KMS-11 (cell line): ENCODE results near the gene DMRTB1.

Experiments
- H2AFZ ChIP-seq: fragments of 200-600 bp; sonication (generic); 2 replicates; pipeline ENCODE4 v1.6.1; 2016; ENCODE audit warnings: antibody characterized with exemption, mixed run types, low read depth
- H3K27ac ChIP-seq: fragments of 200-600 bp; sonication (generic); 2 replicates; pipeline ENCODE4 v1.6.1; 2016; ENCODE audit warnings: mild to moderate bottlenecking, mixed run types
- H3K27me3 ChIP-seq: fragments of 200-600 bp; sonication (generic); 2 replicates; pipeline ENCODE4 v1.6.1; 2017; ENCODE audit warnings: mild to moderate bottlenecking, low read depth, mixed run types, moderate library complexity; ENCODE audit not compliant: insufficient read depth
- H3K36me3 ChIP-seq: fragments of 200-600 bp; sonication (generic); 2 replicates; pipeline ENCODE4 v1.6.1; 2017; ENCODE audit warnings: mild to moderate bottlenecking, mixed run types; ENCODE audit not compliant: insufficient read depth
- H3K4me1 ChIP-seq: fragments of 200-600 bp; sonication (generic); 2 replicates; pipeline ENCODE4 v1.6.1; 2016; ENCODE audit warnings: mild to moderate bottlenecking, low read depth, mixed run types; ENCODE audit not compliant: poor library complexity, severe bottlenecking
- H3K4me2 ChIP-seq: fragments of 200-600 bp; sonication (generic); 2 replicates; pipeline ENCODE4 v1.7.0; 2016; ENCODE audit warnings: mild to moderate bottlenecking, mixed run types
- H3K4me3 ChIP-seq: fragments of 200-600 bp; sonication (generic); IDR thresholded peaks from 2 replicates; pipeline ENCODE4 v1.6.1; 2017; ENCODE audit warnings: low read depth, low read length, mixed read lengths; ENCODE audit not compliant: insufficient read depth
- H3K79me2 ChIP-seq: fragments of 200-600 bp; sonication (generic); 2 replicates; pipeline ENCODE4 v1.6.1; 2016; ENCODE audit warnings: low read depth, mixed run types; ENCODE audit not compliant: insufficient read depth
- H3K9ac ChIP-seq: fragments of 200-600 bp; sonication (generic); 2 replicates; pipeline ENCODE4 v1.6.1; 2016; ENCODE audit warnings: mild to moderate bottlenecking, mixed run types
- H4K20me1 ChIP-seq: fragments of 200-600 bp; sonication (generic); 2 replicates; pipeline ENCODE4 v1.6.1; 2016; ENCODE audit warnings: mild to moderate bottlenecking, mixed run types; ENCODE audit not compliant: insufficient read depth
- CTCF ChIP-seq: fragments of 200-600 bp; sonication (generic); conservative IDR thresholded peaks from 2 replicates; pipeline ENCODE4 v1.6.1; 2017; ENCODE audit warnings: low read depth, mild to moderate bottlenecking, antibody characterized with exemption, low read length, moderate library complexity, mixed read lengths

DMRTB1 gene

GRCh38 chr1:53471000-53471399 is 11.8 kb downstream of the DMRTB1 start:
- Histone ChIP-seq H3K36me3 (no peaks in the 10 kb centered on the region), H2AFZ (no peak overlapping the region), H3K4me1 (no peaks in the 10 kb centered on the region), H3K79me2 (no peaks in the 10 kb centered on the region), H3K27ac (no peak overlapping the region), H3K4me2 (no peak overlapping the region), H3K9ac (no peak overlapping the region), H3K27me3 (no peaks in the 10 kb centered on the region), H3K4me3 (no peak overlapping the region), H4K20me1 (no peaks in the 10 kb centered on the region)
- TF ChIP-seq CTCF, result no peak

GRCh38 chr1:53473463-53473862 is 14.3 kb downstream of the DMRTB1 start:
- H3K27me3 ChIP-seq, result no peaks in the 10 kb centered on the region
- no peaks in the 10 kb centered on the region for H4K20me1 ChIP-seq
- no peak overlapping the region for H2AFZ ChIP-seq
- no peak; the same call in 1 of the 2 replicates for TF ChIP-seq CTCF
- H3K4me1 ChIP-seq, result no peaks in the 10 kb centered on the region
- H3K4me3 ChIP-seq, result no peak overlapping the region
- no peak overlapping the region for H3K4me2 ChIP-seq
- H3K79me2 ChIP-seq, result no peaks in the 10 kb centered on the region
- H3K27ac ChIP-seq, result no peak overlapping the region
- H3K36me3 ChIP-seq, result no peaks in the 10 kb centered on the region
- no peak overlapping the region for H3K9ac ChIP-seq

GRCh38 chr1:53475664-53476063 is 16.5 kb downstream of the DMRTB1 start:
- Histone ChIP-seq H3K27me3 (no peaks in the 10 kb centered on the region), H3K4me3 (no peak overlapping the region), H3K9ac (no peak overlapping the region), H3K27ac (no peak overlapping the region), H4K20me1 (no peaks in the 10 kb centered on the region), H3K36me3 (no peaks in the 10 kb centered on the region), H3K4me1 (no peaks in the 10 kb centered on the region), H3K4me2 (no peak overlapping the region), H2AFZ (no peak overlapping the region), H3K79me2 (no peaks in the 10 kb centered on the region)
- no peak for TF ChIP-seq CTCF

DNA sequence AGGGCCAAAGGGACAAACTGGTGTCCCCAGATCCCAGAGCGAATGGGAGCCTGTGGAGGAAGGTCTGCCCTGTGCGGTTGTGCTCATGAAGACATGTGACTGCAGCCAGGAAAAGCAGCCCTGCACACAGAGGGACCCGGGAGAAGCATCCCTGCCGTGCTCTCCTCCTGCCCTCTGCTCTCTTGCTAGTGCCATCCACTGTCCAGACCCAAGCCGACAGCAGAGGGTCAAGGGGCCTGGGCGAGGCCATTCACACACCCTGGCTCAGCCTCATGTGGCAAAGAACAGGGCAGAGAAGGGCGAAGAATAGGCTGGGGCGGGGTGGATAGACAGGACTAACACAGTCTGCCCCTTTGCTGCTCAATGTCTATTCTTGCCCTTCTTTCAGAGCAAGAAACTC is 17.4 kb downstream of the DMRTB1 start:
- Histone ChIP-seq H3K27me3 (no peaks in the 10 kb centered on the region), H3K4me2 (no peak overlapping the region), H3K27ac (no peak overlapping the region), H4K20me1 (no peaks in the 10 kb centered on the region), H3K36me3 (no peaks in the 10 kb centered on the region), H3K79me2 (no peaks in the 10 kb centered on the region), H2AFZ (no peak overlapping the region), H3K4me1 (no peaks in the 10 kb centered on the region), H3K4me3 (no peak overlapping the region), H3K9ac (no peak overlapping the region)
- no peak for TF ChIP-seq CTCF
